SH-SY5Y (cell line): Measurements from ENCODE around the gene FSCN2.

Experiments
- GATA2 ChIP-seq: IDR thresholded peaks from 2 replicates; pipeline ENCODE4 v1.6.1; 2011; ENCODE audit warnings: mild to moderate bottlenecking, low read depth, low read length
- GATA3 ChIP-seq: IDR thresholded peaks from 2 replicates; pipeline ENCODE4 v1.6.1; 2011; ENCODE audit warnings: low read depth, mild to moderate bottlenecking, low read length, moderate library complexity

Gene FSCN2

DNA sequence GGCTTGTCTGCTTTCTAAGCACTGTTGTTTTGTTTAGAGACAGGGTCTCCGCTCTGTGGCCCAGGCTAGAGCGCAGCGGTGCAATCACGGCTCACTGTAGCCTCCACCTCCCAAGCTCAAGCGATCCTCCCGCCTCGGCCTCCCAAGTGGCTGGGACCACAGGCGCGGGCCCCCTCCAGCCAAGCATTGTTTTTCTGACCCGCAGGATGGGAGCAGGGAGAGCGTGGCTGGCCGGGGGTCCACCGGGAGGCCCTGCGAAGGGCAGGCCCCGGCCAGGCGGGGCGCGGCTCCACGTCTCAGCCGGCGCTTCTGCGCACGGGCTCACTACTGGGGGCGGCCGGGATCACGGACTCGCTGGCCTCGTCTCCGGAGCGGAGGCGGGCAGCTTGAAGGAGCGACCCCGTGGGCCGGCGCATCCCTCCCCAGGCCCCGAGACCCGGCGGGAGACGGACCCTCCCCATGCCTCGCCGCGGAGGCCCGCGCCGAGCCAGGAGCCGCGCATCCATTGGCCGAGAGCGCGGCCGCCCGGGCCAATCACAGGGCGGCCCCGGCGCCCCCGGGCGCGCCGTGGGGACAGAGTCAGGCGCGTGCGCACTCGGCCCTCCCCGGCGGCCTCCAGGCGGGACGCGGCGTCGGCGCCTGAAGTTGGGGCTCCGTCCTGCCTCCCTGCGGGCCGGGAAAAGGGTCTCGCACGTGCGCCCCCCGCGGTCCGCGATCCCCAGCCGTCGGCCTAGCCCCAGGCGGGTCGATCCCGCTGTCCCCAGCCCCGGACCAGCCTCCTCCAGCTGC lies 40.5 kb upstream of the FSCN2 start:
- TF ChIP-seq GATA2 (no peak), GATA3 (no peak)

DNA sequence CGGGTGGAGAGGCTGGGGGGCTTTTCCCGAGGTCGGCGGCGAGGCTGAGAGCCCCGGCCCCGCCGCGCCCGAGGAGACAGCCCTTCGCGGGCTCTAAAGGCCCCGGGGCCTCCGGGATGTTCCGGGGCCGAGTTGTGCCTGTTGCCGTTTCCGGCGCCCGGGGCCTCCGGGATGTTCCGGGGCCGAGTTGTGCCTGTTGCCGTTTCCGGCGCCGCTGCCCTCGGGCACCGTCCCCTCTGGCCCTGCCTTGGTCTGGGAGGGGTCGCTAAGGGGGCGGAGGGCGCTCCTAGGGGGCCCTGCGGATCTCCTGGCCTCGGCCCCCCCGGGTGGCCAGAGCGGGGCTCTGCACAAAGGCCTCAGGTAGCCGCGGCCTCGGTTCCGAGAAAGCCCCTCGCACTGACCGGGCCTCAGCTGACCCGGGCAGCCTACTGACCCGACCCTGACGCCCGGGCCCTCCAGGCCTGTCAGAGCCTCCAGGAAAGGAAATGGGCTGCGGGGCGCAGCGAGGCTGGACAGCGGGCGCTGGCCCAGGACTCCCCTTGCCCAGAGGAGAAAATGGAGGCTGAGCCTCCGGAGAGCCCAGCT lies 39.8 kb upstream of the FSCN2 start:
- TF ChIP-seq GATA2 (no peak), GATA3 (no peak)

DNA sequence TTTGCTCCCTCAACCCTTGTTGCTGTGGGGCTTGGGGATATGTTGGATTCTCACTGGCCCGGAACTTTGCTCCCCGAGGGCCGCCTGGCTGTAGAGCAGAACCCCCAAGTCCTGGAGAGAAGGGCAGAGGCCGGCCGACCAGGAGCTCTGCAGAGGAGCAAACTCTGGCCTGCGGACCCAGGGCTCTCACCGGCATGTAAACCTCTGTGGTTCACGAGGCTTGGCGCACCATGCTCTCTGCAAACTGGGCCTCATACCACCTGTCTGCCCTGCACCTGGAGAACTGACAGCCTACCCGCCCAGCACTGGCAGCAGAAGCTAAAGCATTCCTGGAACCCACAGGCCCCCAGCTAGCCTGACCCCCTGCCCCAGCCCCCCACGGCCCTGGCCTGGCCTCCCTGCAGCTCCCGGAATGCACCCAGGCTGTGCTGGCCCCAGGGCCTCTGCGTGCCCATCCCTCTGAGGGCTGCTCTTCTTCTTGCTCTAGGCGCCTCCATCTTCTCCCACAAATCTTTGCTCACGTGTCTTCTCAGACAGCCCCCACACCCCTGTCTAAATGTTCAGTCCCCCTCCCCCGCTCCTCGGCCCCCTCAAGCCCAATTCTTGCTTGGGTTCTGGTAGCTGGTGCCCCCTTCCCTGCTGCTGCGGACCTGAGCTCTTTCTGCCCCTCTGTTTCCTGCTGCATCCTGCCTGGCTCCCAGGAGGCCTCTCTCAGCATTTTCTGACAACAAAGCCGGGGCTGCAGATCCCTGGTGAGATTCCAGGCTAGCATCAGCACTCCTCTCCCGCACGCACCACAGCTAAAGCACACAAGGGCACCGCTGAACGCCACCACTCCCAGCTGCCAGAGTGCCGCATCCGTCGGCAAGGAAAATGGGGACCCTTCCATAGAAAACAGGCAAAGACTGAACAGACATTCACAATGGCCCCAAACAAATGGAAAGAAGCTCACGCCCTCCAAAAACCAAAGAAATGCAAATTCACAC lies 38.9 kb upstream of the FSCN2 start:
- TF ChIP-seq GATA3 (no peak), GATA2 (peak; percentile 79)

DNA sequence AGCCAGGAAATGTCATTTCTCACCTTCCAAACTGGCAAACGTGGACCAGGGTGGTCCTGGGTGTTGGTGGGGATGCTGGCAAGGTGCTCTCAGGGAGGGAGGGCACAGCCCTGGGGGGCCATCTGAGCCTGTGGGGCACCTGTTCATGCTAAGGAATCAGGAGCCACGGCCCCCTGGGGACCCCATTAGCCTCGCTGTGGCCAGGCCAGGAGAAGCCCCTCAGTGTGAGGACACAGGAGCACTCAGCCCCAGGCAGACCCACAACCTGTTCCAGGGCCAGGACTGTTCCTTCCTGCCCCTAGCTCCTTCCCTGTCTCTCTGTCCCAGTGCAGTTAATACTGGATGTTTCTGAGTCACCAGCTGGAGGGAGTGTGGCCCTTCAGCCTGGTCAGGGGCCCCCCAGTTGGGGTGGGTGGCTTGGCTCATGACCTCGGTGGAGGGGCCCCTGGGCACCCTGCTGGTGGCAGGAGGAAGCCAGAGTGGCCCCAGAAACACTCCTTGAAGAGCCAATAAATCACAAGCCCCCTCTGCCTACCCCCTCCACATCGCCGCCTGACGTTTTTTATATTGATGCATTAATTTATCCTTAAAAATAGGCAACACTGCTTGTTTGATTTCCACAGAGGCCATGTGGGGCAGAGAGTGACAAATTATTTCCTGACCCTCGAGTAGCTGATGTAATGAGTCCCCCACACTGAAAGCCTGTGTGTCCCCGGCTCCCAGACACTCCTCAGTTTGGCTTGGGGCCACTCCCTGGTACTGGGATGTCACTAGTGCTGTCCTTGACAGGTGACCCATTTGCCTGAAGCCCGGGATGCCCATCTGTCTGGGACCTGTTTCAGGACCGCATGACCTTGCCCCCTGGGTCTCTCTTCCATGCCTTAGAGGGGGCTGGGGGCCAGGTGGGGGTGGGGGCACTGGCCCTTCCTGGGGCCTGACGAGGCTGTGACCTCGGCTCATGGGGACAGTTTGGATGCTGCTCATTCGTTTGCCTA lies 37.9 kb upstream of the FSCN2 start:
- TF ChIP-seq GATA3, result no peak
- no peak for TF ChIP-seq GATA2

DNA sequence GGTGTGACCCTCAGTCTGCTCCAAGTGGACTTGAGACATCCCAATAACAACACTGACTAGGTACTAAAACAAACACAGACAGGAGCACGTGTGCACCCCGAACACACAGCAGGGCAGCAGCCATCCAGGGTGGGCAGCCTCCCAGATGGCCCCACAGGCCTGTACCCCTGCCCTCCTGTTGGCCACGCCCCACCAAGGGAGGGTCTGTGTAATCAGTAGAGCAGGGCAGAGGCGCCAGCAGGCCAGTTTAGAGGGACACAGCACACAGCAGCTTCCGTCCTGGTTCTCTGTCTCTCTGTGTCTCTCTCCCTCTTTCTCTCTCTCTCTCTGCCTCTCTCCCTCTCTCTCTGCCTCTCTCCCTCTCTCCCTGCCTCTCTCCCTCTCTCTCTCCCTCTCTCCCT lies 37.0 kb upstream of the FSCN2 start:
- TF ChIP-seq GATA3 (no peak), GATA2 (no peak)

DNA sequence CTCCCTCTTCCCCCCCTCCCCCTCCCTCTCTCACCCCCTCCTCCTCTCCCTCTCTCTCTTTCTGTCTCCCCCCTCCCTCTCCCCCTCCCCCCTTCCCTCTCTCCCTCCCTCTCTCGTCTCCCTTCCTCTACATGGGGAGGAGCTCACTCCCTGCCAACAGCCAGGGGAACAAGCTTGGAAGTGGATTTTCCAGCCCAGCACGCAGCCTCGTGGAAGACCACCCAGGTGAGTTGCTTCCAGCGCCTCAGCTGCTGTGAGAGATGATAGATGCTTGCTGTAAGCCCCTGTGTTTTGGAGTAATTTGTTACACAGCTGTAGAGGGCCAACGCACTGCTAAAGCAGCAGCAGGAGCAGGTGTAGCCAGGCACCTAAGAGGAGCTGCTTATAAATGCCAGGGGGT lies 36.4 kb upstream of the FSCN2 start:
- TF ChIP-seq GATA3 (no peak), GATA2 (no peak)

DNA sequence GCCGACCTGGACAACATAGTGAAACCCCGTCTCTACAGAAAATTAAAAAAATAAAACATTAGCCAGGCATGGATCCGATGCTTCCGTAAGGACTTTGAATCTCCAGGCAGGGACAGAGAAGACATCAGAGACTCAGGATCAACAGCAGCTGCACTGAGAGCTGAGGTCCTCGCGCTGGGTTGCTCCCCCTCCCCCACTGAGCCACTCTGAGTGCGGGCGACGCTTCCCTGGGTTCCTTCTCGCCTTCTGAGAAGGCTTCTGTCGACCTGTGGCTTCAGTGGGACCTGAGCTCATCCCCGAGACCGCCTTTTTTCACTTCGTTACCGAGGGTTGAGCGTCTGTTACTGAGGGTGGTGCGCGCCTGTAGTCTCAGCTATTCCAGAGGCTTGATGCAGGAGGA lies 36.0 kb upstream of the FSCN2 start:
- TF ChIP-seq GATA2, result no peak
- TF ChIP-seq GATA3, result no peak

DNA sequence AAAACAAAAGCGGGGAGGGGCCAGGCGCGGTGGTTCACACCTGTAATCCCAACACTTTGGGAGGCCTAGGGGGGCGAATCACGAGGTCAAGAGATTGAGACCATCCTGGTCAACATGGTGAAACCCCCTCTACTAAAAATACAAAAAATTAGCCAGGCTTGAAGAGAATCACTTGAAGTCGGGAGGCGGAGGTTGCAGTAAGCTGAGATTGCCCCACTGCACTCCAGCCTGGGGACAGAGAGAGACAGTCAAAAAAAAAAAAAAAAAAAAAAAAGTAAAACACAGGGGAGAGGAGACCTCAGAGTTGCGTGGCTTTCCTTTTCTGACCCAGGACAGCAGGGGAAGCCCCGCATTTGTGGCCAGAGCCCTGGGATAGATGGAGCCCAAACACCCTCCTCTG lies 35.5 kb upstream of the FSCN2 start:
- TF ChIP-seq GATA2 (no peak), GATA3 (no peak)

DNA sequence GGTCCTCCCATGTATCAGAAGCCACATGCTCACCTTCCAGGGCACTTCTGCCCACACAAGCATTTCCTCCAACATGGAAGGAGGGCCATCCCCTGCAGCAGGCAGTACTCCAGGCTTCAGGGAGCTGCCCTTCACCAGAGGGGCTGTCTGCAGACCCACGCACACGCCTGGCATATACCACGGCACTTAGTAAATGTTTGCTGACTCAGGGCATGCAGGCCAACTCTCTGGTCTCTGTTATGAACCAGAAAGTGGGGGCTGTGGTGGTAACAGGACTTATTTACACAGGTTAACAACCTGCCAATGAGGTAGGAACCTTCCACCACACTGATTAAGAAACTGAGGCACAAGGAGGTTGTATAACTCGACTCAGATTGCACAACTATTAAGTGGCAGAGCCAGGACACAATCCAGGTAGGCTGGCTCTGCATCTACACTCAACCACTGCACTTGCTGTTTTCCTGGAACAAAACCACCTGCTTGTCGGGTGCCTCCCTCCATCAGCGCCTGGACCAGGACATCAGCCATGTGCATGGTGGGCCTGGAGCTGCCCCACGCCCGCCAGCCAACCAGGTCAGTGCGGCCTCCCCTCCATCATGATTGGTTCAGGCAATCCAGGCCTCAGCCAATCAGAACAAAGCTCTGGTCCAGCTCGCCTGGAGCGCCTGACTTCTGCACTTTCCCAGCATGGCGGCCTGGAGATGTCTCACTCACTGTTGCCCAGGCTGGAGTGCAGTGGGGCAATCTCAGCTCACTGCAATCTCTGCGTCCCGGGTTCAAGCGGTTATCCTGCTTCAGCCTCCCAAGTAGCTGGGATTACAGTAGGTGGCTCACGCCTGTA lies 34.8 kb upstream of the FSCN2 start:
- no peak for TF ChIP-seq GATA3
- no peak for TF ChIP-seq GATA2

DNA sequence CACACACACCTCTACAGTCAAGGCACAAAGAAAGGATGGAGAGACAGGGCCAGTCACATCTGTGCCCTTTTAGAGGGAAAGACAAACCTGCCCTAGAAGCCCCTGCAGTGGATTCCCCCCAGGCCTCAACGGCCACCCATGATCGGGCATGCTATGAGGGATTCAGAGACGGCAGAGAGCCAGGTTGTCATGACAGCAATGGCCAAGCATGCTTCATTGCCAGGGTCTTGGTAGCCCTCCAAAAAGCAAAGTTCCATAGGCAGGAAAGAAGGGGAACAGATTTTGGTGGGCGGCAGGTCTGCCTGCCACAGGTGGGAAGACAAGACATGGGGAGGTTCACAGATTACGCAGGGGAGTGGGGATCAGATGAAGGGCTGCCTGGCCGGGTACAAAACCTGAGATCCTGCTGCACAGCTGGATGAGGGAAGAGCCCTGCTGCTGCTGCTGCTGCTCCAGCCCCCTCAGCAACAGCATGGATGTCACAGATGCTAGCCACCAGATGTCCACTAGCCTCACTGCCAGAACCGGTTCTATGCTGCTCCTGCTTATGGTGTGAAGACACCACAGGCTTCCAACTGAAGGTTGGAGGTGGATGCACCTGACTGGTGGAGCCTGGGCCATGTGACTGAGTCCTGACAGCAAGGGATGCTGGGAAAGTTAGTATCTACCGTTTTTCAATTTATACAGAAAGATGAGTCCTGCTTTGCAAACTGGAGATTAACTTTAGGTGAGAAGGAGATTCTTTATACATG lies 33.4 kb upstream of the FSCN2 start:
- no peak for TF ChIP-seq GATA3
- no peak for TF ChIP-seq GATA2

DNA sequence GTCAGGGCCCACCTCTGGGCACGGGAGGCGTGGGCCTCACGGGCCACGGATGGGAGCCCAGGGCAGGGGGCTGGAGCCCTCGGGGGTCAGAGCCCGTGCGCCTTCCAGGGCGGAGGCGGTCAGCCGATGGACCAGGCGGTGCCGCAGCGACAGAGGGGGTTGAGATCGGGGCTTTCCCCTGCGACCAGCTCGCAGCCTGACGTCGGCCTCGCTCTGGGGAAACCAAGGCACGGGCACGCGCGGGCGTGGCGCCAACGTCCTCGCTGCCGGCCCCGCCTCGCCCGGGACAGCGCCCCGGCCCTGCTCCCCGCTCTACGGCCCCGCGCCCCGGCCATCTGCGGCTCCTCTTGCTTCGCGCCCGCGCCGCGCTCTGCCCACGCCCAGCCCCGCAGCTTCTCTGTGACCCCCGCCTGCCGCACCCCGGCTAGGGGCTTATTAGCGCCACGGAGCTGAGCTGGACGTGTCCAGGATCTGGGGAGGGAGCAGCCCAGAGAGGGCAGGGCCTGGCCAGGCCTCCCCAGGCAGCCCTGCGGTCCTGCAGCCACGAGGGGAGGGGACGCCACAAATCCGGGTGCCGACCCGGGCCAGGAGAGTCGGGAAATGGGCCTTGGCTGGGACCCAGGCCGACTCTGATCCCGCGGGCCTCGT lies 29.1 kb upstream of the FSCN2 start:
- TF ChIP-seq GATA2 (no peak), GATA3 (no peak)
